ENCODE results near the gene BTD.

- TF ChIP-seq GATA2 (IDR thresholded peaks at IDR 0.05; ENCODE audit: insufficient read depth, insufficient read length, low read depth, low read length): no peak
- TF ChIP-seq POLR2A (IDR thresholded peaks at IDR 0.05; ENCODE audit: low read depth, low read length): no peak
Measured at GRCh38 chr3:15634671-15635070, 33.1 kb downstream of the BTD start.

All from endothelial cell of umbilical vein (primary cell).